DMS79 (cell line): ENCODE results near the gene ENTPD1.
"Not testable (repeated sequence)": the region's sequence is repeated elsewhere in the genome, so short reads cannot be mapped to it uniquely, and the experiment has no call there.

Source experiments
- DNase-seq: peaks from one replicate; lab custom pipeline; 2025; lab: John Stamatoyannopoulos, UW

The ENTPD1 gene

GRCh38 chr10:95796504-95796903 lies 40.5 kb downstream of the ENTPD1 start:
- no peak for DNase-seq

GRCh38 chr10:95798096-95798855 lies 42.3 kb downstream of the ENTPD1 start:
- no peak for DNase-seq

- not testable (repeated sequence) for DNase-seq
These were observed 44.3 kb downstream of the ENTPD1 start for GRCh38 chr10:95800286-95800685.

GRCh38 chr10:95806687-95807380 lies 50.9 kb downstream of the ENTPD1 start:
- DNase-seq, result not testable (repeated sequence)

- not testable (repeated sequence) for DNase-seq
These were observed 52.8 kb downstream of the ENTPD1 start for GRCh38 chr10:95808705-95809308.

- no peak for DNase-seq
These were observed 53.6 kb downstream of the ENTPD1 start for GRCh38 chr10:95809370-95810197.

GRCh38 chr10:95810198-95810976 lies 54.4 kb downstream of the ENTPD1 start:
- no peak for DNase-seq

GRCh38 chr10:95813054-95813685 lies 57.2 kb downstream of the ENTPD1 start:
- DNase-seq, result no peak

- DNase-seq, result no peak
These were observed 58.2 kb downstream of the ENTPD1 start for GRCh38 chr10:95814011-95814727.

GRCh38 chr10:95815133-95815532 lies 59.2 kb downstream of the ENTPD1 start:
- DNase-seq, result no peak

- DNase-seq, result no peak
These were observed 59.8 kb downstream of the ENTPD1 start for GRCh38 chr10:95815701-95816240.

- no peak for DNase-seq
These were observed 62.0 kb downstream of the ENTPD1 start for GRCh38 chr10:95818010-95818409.

- DNase-seq, result no peak
These were observed 62.7 kb downstream of the ENTPD1 start for GRCh38 chr10:95818668-95819067.

- DNase-seq, result no peak
These were observed 63.8 kb downstream of the ENTPD1 start for GRCh38 chr10:95819620-95820329.

- no peak for DNase-seq
These were observed 64.4 kb downstream of the ENTPD1 start for GRCh38 chr10:95820363-95820762.

GRCh38 chr10:95821720-95822119 lies 65.8 kb downstream of the ENTPD1 start:
- DNase-seq, result no peak

- no peak for DNase-seq
These were observed 74.1 kb downstream of the ENTPD1 start for GRCh38 chr10:95830044-95830443.

- no peak for DNase-seq
These were observed 75.1 kb downstream of the ENTPD1 start for GRCh38 chr10:95831076-95831475.

GRCh38 chr10:95831515-95831914 lies 75.6 kb downstream of the ENTPD1 start:
- no peak for DNase-seq
